Mucosa of descending colon (tissue), 3 donors: ENCODE results near the gene LGALS3BP. TPM values are rescaled to one million over a fixed set of nuclear protein-coding genes. Genes with fewer than 3 reads are reported as not detected.
A peak's percentile ranks its signal among the peaks of the same experiment; 100 is the strongest.

ENCODE experiments used
- ATAC-seq: fragments of 200-7000 bp; cut with Tn5 transposase; one replicate; pipeline ENCODE4 v1.9.1; 2020; ENCODE audit warnings: mild to moderate bottlenecking, moderate library complexity
- DNase-seq, 3 donors: peaks; one replicate each; pipeline ENCODE4 v3.0.0-alpha.2; 2020
- H3K36me3 ChIP-seq: fragments of 200-600 bp; one replicate; pipeline ENCODE4 v1.8.0; 2021; ENCODE audit warnings: low read depth, mild to moderate bottlenecking
- H3K4me1 ChIP-seq: fragments of 200-600 bp; one replicate; pipeline ENCODE4 v1.8.0; 2021; ENCODE audit warnings: low read depth, mild to moderate bottlenecking
- H3K4me3 ChIP-seq: fragments of 200-600 bp; one replicate; pipeline ENCODE4 v1.8.0; 2021; ENCODE audit warnings: mild to moderate bottlenecking
- H3K9me3 ChIP-seq: fragments of 200-600 bp; one replicate; pipeline ENCODE4 v1.8.0; 2021; ENCODE audit warnings: mild to moderate bottlenecking
- intact Hi-C, 2 donors: fragments of 100-400 bp; cut with DNase I in 1 of 2; cut with micrococcal nuclease in 1 of 2; formaldehyde crosslinking; loops; one replicate each; pipeline versions ENCODE4 v1.11.0 to v1.11.1; 2022; cut with DNase I, micrococcal nuclease
- total RNA-seq, 3 donors: library from RNA; stranded (reverse); fragmentation: NEBNext Ultra II Directional in 2 of 3; extraction: Animal tissue kit (Norgen Biotek cat#: 25700) in 2 of 3; gene quantifications; one replicate each; pipeline versions ENCODE4 v1.2.1 to v1.2.4, GENCODE V29; 2021 to 2023
- TF ChIP-seq, protein P1 (sequence below): fragments of 200-600 bp; IDR thresholded peaks from one replicate; pipeline ENCODE4 v1.8.0; 2022; ENCODE audit warnings: antibody characterized with exemption, mild to moderate bottlenecking
- donor health status: DM: no; HTN: no; CAD: no; lungs with moderate emphysema.
- donor health status: DM: no; HTN: no; CAD: no.
- donor health status: DM: no; HTN: yes; CAD: no.

The LGALS3BP gene
- total RNA-seq, 3 donors from 2014 or later = 329 to 838 (median 752) TPM

DNA sequence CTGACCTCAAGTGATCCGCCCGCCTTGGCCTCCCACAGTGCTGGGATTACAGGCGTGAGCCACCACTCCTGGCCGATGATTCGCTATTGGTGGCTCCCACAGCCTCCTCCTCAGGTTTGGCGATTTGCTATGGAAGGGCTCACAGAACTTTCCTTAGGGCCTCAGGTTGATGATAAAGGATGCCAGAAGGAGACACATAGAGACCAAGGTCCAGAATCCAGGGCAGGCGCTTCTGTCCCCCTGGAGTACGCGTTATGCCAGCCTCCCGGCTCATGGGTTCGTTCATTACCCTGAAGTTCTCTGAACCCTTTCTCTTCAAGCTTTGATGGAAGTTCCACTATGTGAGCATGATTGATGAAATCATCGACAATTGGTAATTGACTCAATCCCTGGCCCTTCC, 19.9 kb downstream of the LGALS3BP start:
- DNase-seq = no peak
- Histone ChIP-seq H3K36me3 (no peaks in the 10 kb centered on the region), H3K4me1 (peaks cover 8% of the 10 kb centered on the region), H3K4me3 (no peak overlapping the region), H3K9me3 (no peaks in the 10 kb centered on the region)
- no peak for ATAC-seq
- TF ChIP-seq, protein P1, sequence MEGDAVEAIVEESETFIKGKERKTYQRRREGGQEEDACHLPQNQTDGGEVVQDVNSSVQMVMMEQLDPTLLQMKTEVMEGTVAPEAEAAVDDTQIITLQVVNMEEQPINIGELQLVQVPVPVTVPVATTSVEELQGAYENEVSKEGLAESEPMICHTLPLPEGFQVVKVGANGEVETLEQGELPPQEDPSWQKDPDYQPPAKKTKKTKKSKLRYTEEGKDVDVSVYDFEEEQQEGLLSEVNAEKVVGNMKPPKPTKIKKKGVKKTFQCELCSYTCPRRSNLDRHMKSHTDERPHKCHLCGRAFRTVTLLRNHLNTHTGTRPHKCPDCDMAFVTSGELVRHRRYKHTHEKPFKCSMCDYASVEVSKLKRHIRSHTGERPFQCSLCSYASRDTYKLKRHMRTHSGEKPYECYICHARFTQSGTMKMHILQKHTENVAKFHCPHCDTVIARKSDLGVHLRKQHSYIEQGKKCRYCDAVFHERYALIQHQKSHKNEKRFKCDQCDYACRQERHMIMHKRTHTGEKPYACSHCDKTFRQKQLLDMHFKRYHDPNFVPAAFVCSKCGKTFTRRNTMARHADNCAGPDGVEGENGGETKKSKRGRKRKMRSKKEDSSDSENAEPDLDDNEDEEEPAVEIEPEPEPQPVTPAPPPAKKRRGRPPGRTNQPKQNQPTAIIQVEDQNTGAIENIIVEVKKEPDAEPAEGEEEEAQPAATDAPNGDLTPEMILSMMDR = no peak
- intact Hi-C loops = no loop called here

DNA sequence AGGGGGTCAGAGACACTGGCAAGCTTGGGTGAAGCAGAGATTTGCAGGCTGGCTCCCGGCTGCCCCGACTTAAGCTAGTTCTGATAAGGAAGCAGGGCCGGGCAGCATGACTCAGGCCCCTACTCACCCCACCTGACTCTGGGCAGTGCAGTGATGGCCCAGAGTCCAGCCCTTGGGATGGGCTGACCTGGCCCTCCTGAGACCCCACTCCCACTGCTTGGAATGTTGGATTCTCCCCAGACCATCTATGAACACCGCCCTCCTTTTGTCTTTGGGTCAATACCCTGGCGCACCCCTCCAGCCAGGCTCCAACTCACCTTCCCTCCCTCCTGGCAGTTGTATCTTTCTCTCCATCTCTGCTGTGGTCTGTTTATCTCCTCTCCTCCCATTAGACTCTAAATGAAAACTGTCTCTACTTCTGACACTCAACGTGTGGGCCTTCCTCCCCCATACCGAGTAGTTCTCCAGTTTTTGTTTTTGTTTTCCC, 21.0 kb downstream of the LGALS3BP start:
- Histone ChIP-seq H3K9me3 (no peaks in the 10 kb centered on the region), H3K36me3 (no peaks in the 10 kb centered on the region), H3K4me1 (peaks cover 8% of the 10 kb centered on the region), H3K4me3 (no peak overlapping the region)
- TF ChIP-seq, protein P1 = no peak
- peak in 1 of 3 donors; percentile 15 for DNase-seq
- intact Hi-C loops = no loop called here
- peak; percentile 52 for ATAC-seq

DNA sequence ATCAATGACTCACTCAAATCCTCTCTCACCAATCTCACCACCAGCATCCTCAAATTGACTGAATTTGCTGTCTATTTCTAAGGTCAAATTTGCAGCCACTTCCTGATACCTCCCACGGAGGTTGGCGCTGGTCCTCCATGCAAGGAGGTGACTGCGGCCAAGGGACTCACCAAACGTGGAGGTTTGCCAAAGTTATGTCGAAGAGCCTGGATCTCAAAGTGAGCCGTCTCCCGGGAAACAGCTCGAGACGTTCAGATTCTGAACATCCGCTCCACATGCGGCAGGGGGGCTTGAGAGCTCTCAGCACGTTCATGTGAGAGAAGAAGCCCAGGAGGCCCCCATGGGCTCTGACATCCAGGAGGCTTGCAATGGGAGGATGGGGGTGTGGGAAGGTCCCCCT, 22.6 kb downstream of the LGALS3BP start:
- DNase-seq (no peak), ATAC-seq (no peak)
- TF ChIP-seq, protein P1 = no peak
- intact Hi-C loops = no loop called here
- peaks cover 11% of the 10 kb centered on the region for H3K4me1 ChIP-seq
- no peaks in the 10 kb centered on the region for H3K36me3 ChIP-seq
- H3K9me3 ChIP-seq = no peaks in the 10 kb centered on the region
- H3K4me3 ChIP-seq = no peak overlapping the region

DNA sequence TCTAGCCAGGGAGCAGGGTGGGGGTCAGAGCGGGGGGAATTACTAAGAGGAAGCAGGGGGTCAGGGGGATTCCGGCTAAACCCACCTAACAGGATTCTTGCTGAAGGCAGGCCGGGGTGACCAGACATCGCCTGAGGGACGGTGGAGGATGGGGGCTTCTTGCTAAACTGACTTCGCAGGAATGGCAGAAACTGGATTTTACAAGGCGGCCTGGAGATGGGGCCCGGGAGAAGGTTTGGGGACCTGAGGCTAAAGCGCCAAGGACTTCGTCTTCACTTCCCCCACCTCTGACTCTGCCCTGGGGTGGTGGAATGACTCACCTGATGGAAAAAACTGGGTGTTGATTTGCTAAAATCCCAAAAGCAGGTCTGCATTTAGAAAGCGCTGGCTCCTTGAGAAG, 23.5 kb downstream of the LGALS3BP start:
- DNase-seq (no peak), ATAC-seq (no peak)
- intact Hi-C loops = no loop called here
- Histone ChIP-seq H3K4me1 (peaks cover 4% of the 10 kb centered on the region), H3K36me3 (no peaks in the 10 kb centered on the region), H3K9me3 (no peaks in the 10 kb centered on the region), H3K4me3 (no peak overlapping the region)
- TF ChIP-seq, protein P1 = no peak

DNA sequence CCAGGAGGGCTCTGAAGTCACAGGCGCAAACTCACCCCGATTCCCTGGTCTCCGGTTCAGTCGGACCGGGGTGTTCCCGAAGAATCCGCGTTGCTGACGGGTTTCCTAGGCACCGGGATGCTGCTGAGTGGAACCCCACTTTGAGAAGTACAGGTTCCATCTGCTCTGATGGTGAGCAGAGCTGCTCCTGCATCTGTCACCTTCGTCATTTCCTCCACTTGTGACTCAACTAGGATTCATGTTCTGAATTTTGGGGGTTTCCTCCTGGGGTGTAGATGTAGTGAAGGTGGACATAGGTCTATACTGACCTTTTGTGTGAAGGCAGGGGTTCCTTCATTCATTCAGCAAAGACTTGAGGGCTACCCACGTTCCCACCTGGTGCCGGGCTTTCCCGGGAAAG, 25.0 kb downstream of the LGALS3BP start:
- intact Hi-C loops = no loop called here
- no peak overlapping the region for H3K4me3 ChIP-seq
- ATAC-seq = no peak
- H3K36me3 ChIP-seq = no peaks in the 10 kb centered on the region
- no peak for DNase-seq
- H3K4me1 ChIP-seq = peaks cover 3% of the 10 kb centered on the region
- H3K9me3 ChIP-seq = peaks cover 10% of the 10 kb centered on the region
- TF ChIP-seq, protein P1 = no peak
